NCI-H2171 (cell line): ENCODE measurements around the gene TMEM79.

Experiments
- DNase-seq: peaks from one replicate; lab custom pipeline; 2025; lab: John Stamatoyannopoulos, UW

The TMEM79 gene

GRCh38 chr1:156284112-156284511 is at the start of gene TMEM79:
TMEM79 (plus strand) TSS chr1:156284325; CDS start chr1:156285227, 902 bp downstream.
- no peak for DNase-seq

DNA sequence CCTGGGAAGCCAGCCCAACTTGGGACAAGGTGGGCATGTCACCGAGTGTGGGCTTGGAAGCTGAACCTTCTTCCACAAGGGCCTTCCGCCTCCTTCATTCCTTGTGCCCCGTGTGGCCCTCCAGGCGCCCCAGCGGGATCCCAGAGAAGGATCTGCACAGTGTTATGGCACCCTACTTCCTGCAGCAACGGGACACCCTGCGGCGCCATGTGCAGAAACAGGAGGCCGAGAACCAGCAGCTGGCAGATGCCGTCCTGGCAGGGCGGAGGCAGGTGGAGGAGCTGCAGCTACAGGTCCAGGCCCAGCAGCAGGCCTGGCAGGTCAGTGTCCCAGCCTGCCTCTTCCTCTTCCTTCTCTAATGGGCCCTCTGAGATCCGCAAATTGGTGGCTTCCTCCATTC is 48.0 kb upstream of the TMEM79 start:
- no peak for DNase-seq

DNA sequence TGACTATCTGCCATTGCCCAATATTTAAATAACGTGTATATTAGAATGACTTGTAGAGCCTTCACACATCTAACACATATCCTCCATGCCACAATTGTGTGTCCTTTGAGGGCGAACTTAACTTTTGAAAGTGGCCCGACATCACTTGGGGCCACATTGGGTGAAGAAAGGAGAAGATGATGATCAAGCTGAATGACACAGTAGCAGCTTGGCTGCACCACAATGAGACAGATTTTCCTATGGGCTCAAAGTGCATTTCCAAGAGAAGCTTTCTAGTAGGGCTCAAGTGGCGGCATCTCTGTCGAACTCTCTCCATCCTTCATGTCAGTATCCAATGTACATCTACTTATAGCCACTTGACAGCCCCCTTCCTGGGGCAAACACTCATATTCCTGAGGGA is 45.9 kb upstream of the TMEM79 start:
- no peak for DNase-seq

DNA sequence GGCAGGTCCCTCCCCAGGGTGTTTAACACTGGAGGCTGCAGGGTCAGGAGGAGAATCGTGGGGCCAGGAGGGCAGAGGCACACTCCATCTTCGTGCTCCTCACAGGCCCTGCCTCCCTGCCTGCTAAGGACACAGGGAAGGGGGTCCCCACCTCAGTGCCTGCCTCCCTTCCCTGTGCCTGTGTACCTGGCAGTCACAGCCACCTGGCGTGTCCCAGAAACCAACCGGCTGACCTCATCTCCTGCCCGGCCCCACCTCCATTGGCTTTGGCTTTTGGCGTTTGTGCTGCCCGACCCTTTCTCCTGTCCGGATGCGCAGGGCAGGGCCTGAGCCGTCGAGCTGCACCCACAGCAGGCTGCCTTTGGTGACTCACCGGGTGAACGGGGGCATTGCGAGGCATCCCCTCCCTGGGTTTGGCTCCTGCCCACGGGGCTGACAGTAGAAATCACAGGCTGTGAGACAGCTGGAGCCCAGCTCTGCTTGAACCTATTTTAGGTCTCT is 42.8 kb upstream of the TMEM79 start:
- DNase-seq: no peak

GRCh38 chr1:156241926-156242325 is 42.2 kb upstream of the TMEM79 start, which contains the start of gene BGLAP:
BGLAP (plus strand) TSS chr1:156242184; CDS start chr1:156242232, 48 bp downstream.
- DNase-seq: no peak

- DNase-seq: no peak
These were observed 41.4 kb upstream of the TMEM79 start for GRCh38 chr1:156242738-156243137.

GRCh38 chr1:156244126-156244525 is 40.0 kb upstream of the TMEM79 start:
- DNase-seq: no peak

DNA sequence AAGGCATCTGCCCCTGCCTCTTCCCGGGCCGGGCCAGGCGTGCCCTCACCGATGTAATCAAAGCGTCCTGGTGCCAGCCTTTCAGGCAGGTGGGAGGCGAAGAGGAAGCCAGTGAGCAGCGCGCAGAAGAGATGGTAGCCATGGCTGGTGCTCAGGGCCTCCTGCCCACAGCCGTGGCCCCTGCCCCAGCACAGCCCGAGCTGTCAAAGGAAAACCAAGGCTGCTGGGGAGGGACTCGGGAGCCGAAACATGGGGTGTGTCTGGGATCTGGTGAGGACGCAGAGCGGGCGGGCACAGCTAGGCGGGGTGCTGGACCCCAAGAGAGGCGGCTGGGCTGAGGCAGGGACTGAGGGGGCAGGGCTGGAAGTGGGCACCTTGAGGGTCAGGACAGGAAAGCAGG is 39.4 kb upstream of the TMEM79 start:
- DNase-seq: no peak

DNA sequence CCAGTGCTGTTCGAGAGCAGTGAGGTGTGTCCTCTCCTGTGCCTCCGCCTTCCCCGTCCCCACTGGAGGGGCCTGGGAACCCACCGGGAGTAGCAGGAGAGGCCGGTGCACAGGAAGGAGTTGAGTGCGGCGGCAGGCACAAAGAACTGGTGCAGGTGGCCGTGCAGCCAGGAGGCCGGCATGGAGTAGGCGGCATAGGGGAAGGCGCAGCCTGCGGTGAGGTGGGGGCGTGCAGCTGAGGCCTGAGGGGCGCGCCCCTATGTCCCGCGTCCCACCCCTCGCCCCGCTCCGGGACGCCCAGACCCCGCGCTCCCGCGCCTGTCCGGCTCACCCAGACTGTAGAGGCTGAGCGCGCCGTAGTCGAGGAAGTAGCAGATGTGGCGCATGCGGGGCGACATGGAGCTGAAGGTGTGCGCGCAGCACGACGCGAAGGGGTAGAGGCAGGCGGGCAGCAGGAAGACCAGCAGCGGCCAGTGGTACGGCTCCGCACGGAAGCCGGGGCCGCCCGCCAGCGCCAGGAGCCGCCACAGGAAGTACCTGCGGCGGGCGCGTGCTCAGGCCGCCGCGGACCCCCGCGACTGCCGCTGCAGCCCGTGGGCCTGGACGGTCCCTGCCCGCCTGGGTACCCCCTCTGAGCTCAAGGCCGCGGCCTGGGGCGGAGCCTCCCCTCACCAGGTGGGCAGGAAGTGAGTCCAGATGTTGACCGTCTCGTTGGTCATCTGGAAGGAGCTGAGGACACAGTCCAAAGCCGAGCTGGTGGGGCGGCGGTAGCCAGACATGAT is 38.5 kb upstream of the TMEM79 start:
- no peak for DNase-seq

- DNase-seq: no peak
These were observed 37.8 kb upstream of the TMEM79 start for GRCh38 chr1:156246241-156246780.

GRCh38 chr1:156246781-156247459 is 37.2 kb upstream of the TMEM79 start:
- no peak for DNase-seq

DNA sequence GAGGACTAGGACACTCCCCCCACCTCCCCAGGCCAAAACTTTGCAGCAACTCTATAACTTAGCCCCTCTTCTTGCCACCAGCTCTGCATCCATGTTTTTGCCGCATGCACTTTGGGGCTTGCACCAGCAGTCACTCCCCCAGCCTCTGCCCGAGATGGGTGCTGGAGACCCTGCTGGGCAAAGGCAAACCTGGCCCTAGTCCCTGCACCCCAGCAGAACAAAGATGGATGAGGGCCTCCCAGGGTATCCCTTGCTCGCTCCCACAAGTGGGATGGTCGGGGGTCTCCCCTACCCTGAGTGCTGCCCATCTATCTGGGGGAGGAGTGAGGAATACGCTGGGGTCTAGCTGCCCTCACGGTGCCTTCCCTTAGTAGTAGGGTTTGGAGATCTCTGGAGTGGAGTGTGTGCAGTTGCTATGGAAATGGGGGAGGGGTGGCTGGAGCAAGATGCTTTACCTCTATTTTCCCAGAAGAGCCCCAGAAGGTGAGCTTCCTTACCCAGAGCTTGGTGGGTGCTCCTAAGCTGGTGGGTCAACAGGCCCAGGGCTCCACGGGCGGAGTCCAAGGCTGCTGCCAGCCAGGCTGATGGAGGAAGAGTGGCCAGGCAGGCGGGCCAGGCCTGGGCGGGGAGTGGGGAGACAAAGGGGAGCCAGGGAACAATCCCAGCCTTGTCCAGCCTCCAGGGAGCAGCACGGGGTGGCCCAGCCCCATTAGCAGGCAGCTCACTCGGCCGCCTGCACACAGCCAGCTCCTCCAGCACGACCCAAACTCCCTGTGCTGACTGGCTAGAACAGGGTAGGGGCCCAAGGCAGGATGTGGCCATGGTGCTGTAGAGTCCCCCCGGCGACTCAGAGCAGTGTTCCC is 36.4 kb upstream of the TMEM79 start, which contains the start of gene PAQR6:
Gene PAQR6, minus strand, starts transcription at position 597 of the 863 bp plus-strand sequence. CDS start 1,325 bp downstream, outside the sequence.
- no peak for DNase-seq

DNA sequence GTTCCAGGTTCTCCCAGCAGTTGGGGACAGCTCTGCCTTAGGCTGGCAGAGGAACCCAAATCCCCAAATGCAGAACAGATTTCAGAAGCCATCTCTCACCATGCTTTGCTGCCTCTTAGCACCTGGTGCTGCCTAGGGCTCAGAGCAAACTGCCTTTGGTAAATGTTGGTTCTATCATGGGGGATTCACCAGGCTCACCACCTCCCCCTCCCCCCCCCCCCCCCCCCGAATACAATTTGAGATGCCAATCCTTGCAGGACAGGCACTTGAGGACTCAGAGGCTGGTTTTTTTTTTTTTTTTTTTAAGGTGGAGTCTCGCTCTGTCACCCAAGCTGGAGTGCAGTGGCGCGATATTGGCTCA is 35.8 kb upstream of the TMEM79 start:
- no peak for DNase-seq

- no peak for DNase-seq
These were observed 34.5 kb upstream of the TMEM79 start for GRCh38 chr1:156249593-156249992.

GRCh38 chr1:156251527-156251926 is 32.6 kb upstream of the TMEM79 start:
- DNase-seq: peak; percentile 32

DNA sequence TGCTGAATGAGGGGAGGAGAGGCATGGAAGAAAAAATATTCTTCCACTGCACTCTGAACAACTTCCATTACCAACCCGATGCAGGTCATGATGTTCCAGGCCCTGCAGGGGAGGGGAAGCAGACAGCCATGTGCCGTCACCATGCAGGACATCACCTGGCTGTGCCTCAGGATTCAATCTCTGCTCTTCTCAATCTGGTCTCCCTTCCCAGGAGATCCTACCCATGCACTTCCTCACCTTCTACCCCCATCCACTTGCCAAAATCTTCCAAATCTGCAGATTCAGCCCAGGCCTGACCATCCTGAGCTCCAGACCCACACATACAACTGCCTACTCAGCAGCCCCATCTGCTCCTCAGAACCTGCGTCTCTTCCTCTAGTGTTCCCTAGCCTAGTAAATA is 30.5 kb upstream of the TMEM79 start:
- no peak for DNase-seq

GRCh38 chr1:156257711-156258110 is 26.4 kb upstream of the TMEM79 start:
- DNase-seq: no peak

DNA sequence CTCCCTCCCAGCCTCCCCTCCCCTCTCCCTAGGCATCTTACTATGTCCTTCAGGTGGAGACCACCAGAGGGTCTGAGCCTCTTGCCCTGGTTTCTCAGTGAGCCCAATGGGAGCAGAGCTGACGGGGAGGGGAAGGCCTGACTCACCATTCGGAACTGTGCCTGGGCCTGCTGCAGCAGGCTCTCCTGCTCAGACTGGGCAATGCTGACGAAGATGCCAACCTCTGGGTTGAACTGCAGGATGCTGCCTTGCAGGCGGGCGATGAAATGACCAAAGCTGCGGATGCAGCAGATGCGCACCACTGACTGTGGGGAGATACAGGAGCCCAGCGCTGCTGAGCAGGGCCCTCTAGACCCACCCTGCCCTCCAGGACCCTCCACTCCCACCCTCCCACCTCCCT is 25.3 kb upstream of the TMEM79 start:
- no peak for DNase-seq

DNA sequence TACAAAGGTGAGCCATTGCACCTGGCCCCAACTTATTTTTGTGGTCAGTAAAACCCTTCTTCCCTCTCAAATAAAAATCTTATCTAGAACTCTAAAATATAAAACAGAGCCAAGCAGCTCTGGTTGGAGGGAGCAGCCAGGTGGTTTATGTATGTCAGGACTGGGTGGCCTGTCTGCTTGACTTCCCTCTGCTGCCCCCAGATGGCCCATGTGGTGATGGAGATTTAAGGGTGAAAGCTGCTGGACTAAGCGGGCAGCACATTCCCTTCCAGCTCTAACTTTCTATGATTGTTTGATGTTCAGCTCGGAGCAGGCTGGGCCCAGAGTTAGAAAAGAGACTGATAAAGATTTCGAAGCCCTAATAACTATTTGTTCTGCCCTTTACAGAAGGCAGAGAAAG is 24.3 kb upstream of the TMEM79 start:
- DNase-seq: no peak

DNA sequence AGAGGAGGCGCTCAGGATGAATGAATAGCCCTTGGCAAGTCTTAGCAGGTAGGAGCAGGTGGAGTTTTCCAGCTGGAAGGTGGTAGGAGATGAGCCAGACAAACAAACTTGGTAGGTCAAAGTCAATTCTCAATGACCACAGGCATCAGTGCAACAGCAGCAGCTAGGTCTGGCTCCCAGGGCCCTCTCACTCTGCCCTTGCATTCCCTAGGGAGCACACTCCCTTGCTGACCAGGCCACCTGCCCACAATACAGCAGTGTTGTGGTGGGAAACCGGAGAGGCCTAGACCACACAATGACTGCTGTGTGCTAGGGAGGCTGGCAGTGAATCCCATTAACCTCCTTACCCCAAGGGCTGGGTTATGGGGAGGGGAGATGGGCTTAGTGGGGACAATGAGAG is 23.2 kb upstream of the TMEM79 start:
- no peak for DNase-seq

DNA sequence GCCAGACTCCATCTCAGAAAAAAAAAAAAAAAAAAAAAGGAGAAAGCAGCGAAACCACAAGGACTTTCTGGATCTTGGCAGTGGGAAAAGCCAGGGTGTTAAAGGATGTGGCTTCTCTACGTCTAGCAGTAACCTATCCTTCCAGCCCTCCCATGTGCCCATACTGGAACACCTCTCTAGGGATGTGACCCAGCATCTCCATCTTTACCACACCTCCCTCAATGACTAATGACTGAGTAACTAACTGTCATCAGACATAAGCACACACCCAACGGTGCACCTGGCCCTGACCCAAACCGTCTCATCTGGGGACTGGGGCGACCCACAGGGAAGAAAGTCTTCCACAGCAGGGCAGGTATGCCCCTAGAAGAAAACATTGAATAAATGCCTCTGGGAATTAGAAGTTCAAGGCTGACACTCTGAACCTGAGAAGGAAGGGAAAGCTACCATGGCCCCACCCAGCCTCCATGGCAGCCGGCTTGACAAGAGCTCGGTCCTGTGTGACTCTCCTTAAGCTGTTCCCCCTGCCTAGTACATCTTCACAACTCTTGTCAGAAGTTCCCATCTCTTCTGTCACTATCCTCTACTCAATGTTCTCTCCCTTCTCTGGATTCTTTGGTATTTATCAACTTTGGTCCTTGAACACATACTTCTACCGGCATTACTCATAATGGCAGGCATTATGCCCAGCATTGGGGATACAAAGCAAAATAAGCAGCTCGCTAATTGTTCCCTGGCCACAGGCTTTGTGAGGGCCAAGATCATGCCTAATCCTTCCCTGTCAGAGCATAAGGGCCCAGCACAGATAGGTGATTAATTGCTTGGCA is 21.5 kb upstream of the TMEM79 start:
- DNase-seq: no peak
